IPS-NIHi11 (cell line): ENCODE results near the gene PRKCA.
"Not testable (repeated sequence)": the region's sequence is repeated elsewhere in the genome, so short reads cannot be mapped to it uniquely, and the experiment has no call there.

Experiments used
- DNase-seq: peaks from one replicate; pipeline ENCODE4 v3.0.0; 2012; ENCODE audit warnings: mixed read lengths, low spot score

PRKCA gene

GRCh38 chr17:66441101-66441661 lies 138.8 kb downstream of the PRKCA start:
- DNase-seq: no peak

DNA sequence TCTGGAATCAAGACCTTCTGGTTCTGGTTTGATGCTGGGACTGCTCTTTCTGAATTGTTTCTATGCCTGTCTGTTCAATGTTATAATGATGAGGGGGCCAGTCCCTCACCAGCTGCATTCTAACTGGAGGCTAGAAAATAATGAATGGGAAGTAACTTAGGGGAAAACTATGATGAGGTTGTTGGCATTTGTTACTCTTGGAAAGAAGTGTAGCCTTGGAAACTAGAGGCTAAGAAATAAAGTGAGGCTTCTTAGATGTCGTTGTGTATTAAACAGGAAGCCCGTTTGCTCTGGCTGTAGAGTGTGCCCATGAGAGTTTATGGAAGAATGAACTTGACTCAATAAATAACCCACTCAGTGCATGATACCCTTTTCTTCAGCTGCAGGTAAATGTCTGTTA lies 140.8 kb downstream of the PRKCA start:
- no peak for DNase-seq

DNA sequence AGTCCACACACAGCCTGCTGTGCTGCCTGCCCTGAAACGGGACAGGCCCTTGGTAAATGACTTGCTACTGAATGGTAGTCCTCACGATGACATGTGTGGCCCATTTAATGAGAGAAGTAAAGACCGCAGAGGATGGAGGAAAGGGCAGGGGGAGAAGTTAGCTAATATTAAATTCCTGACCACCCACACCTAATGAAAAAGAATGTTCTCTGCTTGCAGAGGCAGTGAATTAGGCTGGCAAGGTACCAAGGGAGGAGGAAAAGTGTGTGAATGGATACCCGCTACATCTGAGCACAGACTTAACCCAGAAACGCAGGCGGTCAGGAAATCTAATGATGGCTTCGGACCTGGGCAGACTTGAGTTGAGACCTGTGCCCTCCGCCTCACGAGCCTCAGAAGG lies 141.2 kb downstream of the PRKCA start:
- no peak for DNase-seq

DNA sequence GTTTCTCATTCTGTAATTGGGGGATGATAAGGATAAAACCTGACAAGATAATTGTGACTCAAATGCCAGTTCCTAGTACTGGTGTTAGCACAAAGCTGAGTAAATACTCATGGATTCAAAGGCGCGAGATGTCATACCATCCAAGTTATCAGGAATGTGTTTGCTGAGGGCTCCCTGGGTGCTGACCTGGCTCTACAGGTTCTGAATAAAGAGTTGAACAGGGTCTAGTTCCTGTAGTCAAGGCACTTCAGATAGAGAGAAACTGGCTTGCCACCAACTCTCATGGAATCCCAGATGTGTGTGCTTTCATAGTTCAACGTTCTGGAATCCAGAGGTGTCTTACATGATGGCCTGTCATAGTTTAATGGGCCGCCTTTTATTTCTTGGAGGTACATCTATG lies 141.6 kb downstream of the PRKCA start:
- no peak for DNase-seq

DNA sequence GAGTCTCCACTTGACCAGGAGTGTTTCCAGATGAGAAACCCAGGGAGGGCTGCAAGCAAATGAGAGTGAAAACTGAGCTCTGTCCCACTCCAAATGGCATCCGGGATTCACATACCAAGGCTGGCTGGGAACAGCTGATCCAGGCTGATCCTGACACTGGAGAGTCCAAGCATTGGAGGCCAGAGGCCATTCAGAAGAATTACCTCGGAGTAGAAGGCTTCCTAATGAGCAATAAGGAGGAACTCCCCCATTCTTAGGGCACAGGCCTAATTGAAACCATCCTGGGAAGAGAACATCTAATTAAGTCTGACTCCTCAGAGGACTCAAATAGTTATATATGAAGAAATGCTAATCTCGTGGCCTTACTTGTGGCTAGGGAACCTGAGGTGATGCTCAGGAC lies 142.8 kb downstream of the PRKCA start:
- DNase-seq: no peak

DNA sequence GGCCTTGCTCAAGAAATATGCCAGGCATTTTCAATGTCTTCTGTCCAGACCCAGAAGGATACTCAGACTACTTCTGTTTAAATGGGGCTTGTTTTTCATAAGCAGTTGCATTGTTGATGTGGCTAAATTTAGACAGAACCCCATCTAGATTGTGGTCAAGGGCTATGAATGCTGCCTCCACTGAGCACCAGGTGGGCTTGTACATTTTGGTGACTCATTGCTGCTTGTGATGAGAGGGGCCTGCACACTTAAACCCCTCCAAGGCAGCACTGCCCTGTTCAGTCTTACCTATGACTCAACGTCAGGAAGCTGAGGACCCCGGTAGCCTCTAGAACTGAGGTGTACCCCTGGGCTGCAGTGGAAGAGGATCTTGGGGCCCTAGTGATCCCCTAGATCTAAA lies 144.0 kb downstream of the PRKCA start:
- DNase-seq: no peak

DNA sequence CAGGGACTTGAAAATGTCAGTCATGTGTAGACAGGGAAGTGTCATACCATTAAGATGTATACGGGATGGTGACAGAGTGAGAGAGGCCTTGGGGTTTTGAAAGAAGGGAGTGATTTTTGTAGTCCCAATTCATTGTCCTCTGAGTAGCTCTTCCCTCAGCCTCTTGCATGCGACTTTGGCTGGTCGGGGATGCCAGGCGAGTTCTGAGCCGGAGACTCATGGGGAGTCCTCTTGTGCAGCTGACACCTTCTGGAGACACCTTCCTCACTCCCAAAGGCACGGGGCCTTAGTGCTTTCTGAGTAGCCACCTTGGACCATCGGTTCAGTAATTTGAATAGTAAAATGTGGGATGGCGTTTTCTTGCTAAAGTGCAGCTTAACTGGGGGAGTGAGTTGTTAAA lies 144.7 kb downstream of the PRKCA start:
- no peak for DNase-seq

GRCh38 chr17:66448026-66448639 lies 145.7 kb downstream of the PRKCA start:
- no peak for DNase-seq

DNA sequence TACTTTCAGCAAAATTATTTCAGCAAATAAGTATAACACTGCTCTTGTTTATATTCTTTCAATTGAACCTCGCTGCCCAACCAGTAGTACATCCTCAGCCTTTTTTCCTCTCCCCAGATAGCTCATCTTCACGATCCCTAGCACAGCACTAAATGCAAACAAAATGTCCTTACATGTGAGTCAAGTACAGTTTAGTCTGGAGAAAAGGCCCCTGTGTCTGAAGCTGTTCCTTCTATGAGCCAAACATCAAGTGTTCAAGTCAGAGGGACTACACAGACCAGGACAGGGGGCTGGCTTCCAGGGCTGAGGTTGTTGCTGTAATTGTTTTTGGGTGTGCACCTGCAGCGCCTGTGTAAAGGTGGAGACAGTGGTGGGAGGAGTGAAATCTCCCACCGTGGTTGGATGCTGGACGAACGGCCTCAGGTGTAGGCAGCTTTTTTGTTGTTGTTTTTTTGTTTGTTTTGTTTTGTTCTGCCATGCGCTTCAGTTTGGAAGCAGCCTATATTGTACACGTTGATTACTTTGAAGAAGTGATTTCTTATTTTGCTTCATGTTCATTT lies 147.1 kb downstream of the PRKCA start:
- DNase-seq: no peak

GRCh38 chr17:66450008-66450851 lies 147.8 kb downstream of the PRKCA start:
- DNase-seq: no peak

DNA sequence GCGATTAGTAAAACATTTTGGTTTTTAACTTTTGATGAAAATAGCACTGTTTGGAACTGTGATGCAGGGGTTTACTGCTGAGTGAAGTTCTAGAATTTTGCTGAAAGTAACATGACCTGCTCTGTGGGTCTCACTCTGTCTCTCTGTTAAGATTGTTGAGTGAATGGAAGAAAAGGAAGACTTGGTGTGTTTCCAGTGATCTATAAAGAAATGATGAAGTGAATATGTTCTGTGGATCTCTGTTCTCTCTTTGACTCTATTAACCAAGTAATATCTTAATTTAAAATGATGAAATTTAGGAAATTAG lies 148.4 kb downstream of the PRKCA start:
- no peak for DNase-seq

DNA sequence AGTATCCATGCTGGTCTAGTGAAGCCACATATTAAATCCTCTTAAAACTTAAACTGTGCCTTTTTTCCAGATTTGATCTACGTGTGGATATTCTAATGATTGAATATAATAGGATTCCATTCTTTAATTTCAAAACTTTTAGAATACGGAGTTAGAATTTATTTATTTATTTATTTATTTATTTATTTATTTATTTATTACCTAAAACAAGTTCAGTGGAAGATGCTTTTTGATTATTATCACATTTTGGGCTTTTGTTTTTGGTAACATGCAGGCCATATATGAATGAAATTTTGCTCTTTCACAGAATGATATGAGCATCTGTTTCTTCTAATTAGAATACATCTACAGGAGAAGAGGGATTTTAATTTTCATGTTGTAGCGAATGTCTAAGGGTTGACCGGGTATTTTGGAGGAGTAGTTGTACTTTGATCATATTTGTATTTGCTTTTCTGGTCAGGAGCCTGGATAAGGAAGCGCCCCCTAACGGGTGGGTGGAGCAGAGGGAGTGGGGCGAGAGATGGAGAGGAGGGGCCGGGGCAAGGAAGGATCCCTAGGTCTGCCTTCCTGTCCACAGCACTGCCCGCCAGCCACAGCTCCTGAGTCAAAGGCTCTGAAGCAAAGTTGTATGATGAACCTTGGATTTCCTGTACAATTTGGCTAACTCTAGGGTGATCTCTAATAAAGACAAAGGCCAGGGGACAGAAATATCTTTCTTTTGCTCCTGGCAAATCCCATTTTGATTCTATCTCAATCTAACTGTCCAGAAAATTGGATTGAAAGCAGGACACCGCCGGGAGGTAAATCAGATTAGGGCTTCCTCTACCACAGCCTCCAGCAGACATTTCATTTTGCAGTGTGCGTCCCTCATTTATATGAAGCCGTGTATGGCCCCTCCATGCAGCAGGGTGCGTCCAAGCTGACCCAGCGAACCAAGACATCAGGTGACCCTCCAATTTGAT lies 149.1 kb downstream of the PRKCA start:
- DNase-seq: peak; percentile 82

- no peak for DNase-seq
These were observed 152.6 kb downstream of the PRKCA start for GRCh38 chr17:66455060-66455459.

DNA sequence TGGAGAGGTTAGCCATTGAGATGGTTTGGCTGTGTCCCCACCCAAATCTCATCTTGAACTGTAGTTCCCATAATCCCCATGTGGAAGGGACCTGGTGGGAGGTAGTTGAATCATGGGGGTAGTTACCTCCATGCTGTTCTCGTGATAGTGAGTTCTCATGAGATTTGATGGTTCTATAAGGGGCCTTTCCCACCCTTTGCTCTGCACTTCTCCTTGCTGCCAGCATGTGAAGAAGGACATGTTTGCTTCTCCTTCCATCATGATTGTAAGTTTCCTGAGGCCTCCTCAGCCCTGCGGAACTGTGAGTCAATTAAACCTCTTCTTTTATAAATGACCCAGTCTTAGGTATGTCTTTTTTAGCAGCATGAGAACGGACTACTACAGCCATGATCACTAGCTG lies 155.1 kb downstream of the PRKCA start:
- not testable (repeated sequence) for DNase-seq

- no peak for DNase-seq
These were observed 156.4 kb downstream of the PRKCA start for GRCh38 chr17:66458782-66459181.

- DNase-seq: no peak
These were observed 157.4 kb downstream of the PRKCA start for GRCh38 chr17:66459811-66460270.

- no peak for DNase-seq
These were observed 158.1 kb downstream of the PRKCA start for GRCh38 chr17:66460558-66460957.

DNA sequence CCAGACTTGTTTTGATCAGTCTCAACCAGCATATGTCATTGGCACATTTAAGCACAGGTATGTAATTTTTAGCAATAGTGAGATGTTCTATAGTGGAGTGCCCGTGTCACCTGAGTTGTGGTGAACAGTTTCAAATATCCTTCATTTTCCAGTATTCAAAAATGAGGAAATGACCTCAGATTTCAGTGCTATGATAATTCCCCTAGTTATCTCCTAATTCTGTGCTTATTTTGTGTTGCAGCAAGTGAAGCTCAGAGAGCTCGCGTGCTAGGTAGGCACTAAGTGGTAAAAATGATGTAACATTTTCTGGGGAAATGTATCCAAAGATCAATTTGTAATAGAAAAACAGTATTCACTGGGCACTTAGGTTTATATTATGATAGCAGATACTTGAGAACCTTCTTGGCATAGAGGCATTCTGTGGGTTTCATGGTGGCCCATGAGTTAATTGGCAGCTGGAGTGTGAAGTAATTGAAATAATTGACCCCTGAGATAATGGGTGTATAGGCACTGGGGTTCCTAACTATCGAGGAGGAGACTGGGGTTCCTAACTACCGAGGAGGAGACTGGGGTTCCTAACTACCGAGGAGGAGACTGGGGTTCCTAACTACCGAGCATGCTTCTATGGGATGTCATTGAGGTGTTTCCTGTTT lies 159.1 kb downstream of the PRKCA start:
- DNase-seq: no peak

GRCh38 chr17:66462010-66462409 lies 159.6 kb downstream of the PRKCA start:
- DNase-seq: no peak

GRCh38 chr17:66464921-66465320 lies 162.5 kb downstream of the PRKCA start:
- no peak for DNase-seq

DNA sequence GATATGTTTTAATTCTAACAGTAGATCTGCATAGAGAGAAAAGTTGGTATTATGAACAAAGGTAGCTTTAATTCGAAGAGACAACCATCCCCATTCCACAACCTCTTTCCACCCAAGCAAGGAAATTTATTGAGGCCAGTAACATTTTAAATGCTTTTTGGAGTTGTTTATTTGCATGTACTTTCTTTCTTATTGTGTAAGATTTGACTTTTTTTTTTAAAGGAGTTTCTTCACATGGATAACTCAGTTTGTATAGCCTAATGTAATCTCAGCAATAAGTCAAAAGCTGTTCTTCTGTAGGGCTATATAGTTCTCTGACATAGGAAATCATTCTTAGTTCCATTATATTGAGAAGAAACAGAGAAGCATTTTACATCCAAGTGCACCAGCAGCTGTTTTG lies 163.3 kb downstream of the PRKCA start:
- DNase-seq: no peak
